Cerebellar nuclear complex (tissue), 1 donor: ENCODE data around the gene CAMTA1.

Experiments
- DNase-seq, 2 experiments: peaks; one replicate each; lab custom pipeline; 2025; lab: John Stamatoyannopoulos, UW

CAMTA1 gene

GRCh38 chr1:7576946-7577657, 791.8 kb downstream of the CAMTA1 start:
- DNase-seq: no peak

- DNase-seq: no peak
Measured at GRCh38 chr1:7578206-7578605, 793.0 kb downstream of the CAMTA1 start.

- DNase-seq: no peak
Measured at GRCh38 chr1:7579016-7579415, 793.8 kb downstream of the CAMTA1 start.

- DNase-seq: no peak
Measured at GRCh38 chr1:7579831-7580804, 794.9 kb downstream of the CAMTA1 start.

- DNase-seq: no peak
Measured at GRCh38 chr1:7580923-7581753, 795.9 kb downstream of the CAMTA1 start.

GRCh38 chr1:7581754-7582459, 796.7 kb downstream of the CAMTA1 start:
- no peak for DNase-seq

GRCh38 chr1:7582460-7582972, 797.3 kb downstream of the CAMTA1 start:
- DNase-seq: no peak

GRCh38 chr1:7583291-7584096, 798.2 kb downstream of the CAMTA1 start:
- no peak for DNase-seq

- DNase-seq: no peak
Measured at GRCh38 chr1:7584157-7584556, 798.9 kb downstream of the CAMTA1 start.

- DNase-seq: no peak
Measured at GRCh38 chr1:7584643-7585042, 799.4 kb downstream of the CAMTA1 start.

- no peak for DNase-seq
Measured at GRCh38 chr1:7585216-7585907, 800.1 kb downstream of the CAMTA1 start.

- no peak for DNase-seq
Measured at GRCh38 chr1:7586031-7586941, 801.0 kb downstream of the CAMTA1 start.

- no peak for DNase-seq
Measured at GRCh38 chr1:7587108-7587772, 802.0 kb downstream of the CAMTA1 start.

GRCh38 chr1:7587773-7588456, 802.7 kb downstream of the CAMTA1 start:
- no peak for DNase-seq

GRCh38 chr1:7588457-7588827, 803.2 kb downstream of the CAMTA1 start:
- DNase-seq: no peak

GRCh38 chr1:7589080-7589735, 804.0 kb downstream of the CAMTA1 start:
- DNase-seq: no peak

- DNase-seq: no peak
Measured at GRCh38 chr1:7589774-7590425, 804.6 kb downstream of the CAMTA1 start.
